Left kidney (tissue), 2 donors: ENCODE measurements around the gene FAM184B. TPM values are rescaled to one million over a fixed set of nuclear protein-coding genes. Genes with fewer than 3 reads are reported as not detected.
A peak's percentile ranks its signal among the peaks of the same experiment; 100 is the strongest.
"Not testable (repeated sequence)": the region's sequence is repeated elsewhere in the genome, so short reads cannot be mapped to it uniquely, and the experiment has no call there.

Source experiments
- DNase-seq: peaks from one replicate; pipeline ENCODE4 v3.0.0-alpha.2; 2013
- polyA plus RNA-seq: library from polyadenylated mRNA; unstranded; fragments of 120-200 nt; gene quantifications from one replicate; pipeline ENCODE4 v1.2.1, GENCODE V29; 2013; ENCODE audit not compliant: insufficient read length

FAM184B gene
- polyA plus RNA-seq, 1 donor: 0.85 TPM

DNA sequence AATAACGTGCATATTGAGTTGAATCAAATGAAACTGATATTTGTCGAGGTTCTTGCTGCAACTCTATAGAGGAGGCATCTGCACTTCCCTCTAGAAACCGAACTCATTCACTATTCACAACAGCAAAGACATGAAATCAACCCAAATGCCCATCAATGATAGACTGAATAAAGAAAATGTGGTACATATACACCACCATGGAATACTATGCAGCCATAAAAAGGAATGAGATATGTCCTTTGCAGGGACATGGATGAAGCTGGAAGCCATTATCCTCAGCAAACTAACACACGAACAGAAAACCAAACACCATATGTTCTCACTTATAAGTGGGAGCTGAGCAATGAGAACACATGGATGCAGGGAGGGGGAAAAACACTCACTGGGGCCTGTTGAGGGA is 96.8 kb downstream of the FAM184B start:
- not testable (repeated sequence) for DNase-seq

DNA sequence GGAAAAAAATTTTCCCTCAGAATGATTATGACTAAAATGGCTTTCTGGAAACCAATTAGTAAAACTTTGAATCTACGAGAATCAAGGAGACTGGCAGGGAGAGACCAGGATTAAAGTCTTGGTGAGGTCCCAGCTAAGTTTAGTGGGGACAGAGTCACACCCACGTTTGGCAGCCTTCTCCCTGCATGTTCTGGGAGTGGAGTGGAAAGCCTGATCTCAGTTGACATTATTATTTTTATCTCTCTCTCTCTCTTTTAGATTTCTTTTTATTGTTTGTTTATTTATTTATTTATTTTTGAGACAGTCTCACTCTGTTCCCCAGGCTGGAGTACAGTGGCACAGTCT is 99.2 kb downstream of the FAM184B start:
- DNase-seq: no peak

DNA sequence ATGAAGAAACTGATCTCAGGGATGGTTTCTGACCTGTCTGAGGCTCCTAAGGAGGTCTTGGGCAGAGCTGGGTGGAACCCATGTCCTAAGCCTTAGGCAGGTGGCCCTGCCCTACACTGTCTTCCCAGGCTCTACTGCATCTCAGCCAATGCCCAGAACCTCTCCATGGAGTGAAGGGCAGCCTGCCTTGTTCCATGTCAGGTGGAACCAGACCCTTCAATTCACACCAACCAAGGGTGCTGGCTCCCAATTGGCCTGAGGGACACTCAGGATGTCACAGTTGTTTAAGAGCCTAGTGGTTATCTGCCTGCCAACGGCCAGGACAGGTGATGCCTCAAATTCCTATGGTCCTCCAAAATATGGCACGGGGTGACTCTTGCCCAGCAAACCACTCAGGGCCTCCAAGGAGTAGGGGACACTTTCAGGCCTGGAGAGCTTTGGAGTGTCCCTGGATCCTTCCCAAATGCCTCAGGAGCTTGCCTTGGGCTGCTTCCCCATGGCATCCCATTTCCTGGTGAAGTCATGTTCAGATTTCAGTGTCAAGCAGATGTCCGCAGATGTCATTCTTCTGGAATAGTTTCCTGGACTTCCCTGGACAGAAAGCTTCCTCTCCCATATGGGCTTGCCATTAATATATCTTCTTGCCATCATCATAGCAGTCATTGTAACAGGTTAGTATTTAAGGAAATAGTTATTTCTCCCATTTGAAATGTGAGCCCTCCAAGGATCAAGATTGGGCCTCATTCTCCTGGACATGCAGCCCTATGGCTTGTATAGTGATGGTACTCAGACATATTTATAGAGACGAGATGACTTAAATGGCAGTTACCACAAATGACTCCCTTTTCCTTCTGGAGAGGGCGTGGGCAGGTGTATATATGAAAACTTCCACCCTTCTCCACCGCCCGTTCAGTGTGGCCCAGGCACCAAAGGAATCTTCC is 99.9 kb downstream of the FAM184B start:
- DNase-seq: no peak

DNA sequence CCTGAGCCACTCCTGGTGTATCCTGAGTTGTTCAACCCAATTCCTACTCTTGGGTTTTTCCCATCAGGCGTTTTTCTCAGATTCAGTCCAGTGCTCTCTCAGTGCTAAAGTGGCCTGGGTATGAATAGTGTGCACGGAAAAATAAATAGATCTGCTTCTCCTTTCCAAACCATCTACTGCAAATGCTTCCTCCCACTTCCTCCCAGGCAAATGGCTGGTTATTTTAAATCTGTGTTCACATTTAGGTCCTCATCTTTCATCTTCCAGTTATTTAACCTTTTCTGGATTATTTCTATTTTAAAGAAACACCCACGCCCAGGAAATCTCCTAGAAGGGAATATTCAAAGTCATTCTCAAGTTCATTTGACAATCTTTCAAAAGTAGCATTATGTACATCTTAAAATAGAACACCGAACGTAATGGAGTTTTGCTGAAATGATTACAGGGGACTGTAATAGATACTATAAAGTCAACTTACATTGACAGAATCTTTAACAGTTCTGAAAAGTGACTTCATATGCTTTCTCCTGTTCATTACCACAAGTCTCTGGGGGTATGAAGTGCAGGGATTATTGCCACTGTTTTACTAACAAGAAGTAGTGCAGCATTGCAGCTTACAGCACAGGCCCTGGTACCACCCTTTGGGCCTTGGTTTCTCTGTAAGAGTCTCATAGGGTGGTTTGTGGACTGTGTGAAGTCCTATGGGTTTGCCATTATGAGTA is 100.7 kb downstream of the FAM184B start:
- DNase-seq: no peak

DNA sequence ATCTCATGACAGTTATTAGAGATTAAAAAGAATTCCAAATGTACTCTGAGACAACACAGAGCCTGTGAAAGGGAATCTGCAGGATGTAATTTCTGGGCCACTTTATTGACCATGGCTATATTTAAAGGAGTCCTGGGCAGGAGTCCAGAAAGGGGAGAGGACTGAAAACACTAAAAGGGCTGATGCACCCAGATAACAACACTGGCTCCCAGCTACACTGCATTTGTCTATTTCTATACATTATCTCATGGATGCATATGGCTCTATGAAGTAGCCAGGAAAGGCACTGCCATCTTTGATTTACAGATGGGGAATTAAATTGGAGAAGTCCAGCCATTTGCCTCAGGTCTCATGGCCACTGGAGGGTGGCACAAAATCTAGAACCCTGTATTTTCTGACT is 111.0 kb downstream of the FAM184B start:
- DNase-seq: no peak

DNA sequence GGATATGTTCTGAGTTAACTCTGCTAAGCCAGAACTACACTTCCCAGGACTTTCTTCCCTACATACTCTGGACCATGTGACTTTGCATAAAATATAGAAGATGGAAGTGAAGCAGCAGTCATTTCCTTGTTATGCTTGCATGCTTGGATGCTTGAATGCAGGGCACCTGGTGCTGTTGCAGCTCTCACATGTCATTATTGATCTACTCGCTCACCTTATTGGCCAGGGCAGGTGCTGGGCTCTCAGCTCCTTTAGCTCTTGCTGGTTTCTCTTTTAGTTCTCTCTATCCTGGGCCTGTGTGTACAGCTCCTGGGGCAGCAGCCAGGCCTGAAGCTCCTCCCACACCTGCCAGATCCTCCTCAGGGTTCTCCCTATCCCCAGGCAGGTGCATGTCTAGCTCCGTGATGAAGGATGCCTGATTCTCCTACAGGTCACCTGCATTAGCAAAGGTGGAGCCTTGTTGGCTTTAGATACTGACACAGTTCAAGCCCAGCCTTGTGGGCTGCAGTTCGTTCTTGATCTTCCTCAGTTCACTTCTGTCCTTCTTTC is 113.7 kb downstream of the FAM184B start:
- DNase-seq: no peak

DNA sequence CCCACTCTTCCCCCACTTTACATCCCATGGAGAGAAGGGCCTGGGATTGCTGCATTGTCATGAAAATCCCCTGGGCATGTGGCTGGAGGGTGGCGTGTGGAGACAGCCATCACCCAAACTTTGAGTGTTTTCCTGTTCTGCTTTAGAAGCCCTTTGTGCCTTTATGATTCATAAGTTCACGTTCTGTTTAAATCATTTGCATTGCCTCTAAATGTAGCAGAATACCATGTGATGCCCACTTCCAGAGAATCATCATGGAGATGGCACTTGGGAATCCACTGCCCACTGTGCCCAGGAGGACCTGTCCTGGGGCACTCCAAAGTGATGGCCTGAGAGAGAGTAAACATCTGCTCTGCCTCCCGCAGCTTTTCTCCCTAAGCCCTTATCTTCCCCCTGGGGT is 114.2 kb downstream of the FAM184B start:
- no peak for DNase-seq

DNA sequence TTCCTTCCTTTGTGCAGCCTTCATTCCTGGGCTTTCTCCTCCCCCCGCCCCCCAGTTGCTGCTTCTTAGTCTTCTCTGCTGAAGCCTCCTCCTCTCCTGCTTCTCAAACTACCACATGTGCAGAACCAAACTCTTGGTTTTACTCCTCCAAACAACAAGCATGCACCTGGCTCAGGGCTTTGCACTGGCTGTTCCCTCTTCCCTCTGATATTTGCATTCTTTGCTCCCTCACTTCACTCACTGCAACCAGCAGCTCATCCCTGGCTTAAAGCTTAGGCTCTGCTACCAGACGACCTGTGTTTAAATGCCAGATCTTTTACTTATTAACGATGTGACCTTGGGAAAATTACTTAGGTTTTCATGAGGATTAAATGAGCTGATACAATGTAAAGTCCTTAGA is 115.6 kb downstream of the FAM184B start:
- DNase-seq: no peak

DNA sequence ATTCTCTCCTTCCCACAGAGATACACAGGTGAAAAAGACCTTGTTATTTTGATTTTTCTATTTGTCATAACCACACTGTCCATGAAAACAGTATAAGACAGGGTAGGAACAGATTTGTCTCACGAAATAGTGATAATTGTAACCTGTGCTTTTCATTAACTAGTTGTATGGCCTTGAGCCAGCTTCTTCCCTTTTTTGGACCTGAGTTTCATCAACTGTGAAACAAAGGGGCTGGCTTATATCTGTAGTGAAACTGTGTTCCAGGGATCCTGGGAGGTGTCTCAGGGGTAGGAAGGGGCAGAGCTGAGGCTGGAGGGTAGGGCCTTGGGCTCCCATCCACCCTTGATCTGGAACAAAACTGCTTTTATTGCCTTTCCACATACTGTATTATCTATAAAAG is 116.1 kb downstream of the FAM184B start:
- DNase-seq: no peak

DNA sequence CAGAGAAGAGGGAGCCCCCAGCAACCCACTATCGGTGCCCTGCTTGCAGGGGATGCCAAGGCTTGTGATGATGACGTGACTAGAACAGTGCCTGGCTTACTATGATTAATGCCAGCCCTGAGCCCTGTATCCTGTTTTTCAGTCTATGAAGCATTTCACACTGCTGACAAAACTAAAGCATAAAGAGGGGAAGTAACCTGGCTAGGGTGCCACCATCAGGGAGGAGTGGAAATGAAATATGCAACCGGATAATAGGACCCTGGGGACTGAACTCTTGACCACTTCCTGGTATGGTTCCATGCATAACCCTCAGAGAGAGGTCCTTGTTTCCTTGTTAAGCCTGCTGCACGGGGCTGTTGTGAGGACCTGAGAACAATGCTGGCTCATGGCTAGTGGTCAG is 116.7 kb downstream of the FAM184B start:
- DNase-seq: no peak

DNA sequence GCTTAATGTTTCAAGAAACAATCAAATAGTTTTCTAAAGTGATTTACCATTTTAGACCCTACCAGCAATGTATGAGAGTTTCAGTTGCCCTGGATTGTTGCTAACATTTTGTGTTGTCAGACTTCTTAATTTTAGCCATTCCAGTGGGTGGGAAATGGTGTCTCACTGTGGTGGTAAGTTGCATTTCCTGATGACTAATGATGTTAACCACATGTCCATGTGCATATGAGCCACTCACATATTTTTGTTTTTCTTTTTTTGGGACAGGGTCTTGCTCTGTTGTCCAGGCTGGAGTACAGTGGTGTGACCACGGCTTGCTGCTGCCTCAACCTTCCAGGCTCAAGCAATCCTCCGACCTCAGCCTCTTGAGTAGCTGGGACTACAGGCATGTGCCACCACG is 118.7 kb downstream of the FAM184B start:
- no peak for DNase-seq

DNA sequence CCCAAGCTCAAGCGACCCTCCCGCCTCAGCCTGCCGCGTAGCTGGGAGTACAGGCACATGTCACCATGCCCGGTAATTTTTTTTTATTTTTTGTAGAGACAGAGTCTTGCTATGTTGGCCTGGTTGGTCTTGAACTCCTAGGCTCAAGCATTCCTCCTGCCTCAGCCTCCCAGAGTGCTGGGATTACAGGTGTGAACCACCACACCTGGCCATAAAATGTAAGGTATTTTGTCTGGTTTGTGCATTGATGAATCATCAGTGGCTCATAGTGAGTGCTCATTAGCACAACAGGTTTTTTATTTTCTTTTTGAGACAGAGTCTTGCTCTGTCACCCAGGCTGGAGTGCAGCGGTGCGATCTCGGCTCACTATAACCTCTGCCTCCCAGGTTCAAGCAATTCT is 122.2 kb downstream of the FAM184B start:
- DNase-seq: not testable (repeated sequence)

DNA sequence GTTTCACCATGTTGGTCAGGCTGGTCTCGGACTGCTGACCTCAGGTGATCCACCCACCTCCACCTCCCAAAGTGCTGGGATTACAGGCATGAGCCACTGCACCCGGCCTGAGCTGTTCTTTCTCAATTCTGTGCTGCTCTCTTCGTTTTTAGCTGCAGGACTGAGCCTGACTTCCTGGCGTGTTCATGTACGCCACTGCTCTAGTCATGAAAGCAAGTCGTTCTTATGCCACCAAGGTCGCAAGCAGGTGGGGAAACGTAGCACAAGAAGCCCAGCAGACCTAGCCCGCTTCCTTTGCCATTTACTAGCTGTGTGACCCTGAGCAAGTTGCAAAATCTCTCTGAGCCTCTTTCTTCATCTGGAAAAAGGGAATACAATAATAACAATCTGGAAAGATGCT is 123.6 kb downstream of the FAM184B start:
- DNase-seq: no peak

DNA sequence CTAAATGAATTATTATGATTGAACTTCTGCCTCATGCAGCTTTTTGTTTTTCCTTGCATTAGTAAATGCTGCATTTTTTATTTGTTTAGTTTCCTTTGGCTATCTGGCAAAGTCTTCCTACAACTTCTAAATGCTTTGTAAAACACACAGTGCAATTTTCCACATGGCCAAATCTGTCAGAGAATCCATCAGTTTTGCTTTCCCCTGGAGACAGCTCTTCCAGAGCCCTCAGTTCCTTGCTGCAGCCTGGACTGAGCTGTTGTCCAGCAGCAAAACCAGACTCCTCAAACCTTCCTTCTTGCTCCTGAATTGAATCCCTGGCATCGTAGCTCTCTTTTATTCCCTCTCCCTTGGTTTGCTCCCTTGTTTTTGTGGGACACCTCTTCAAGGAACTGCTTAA is 124.3 kb downstream of the FAM184B start:
- no peak for DNase-seq

DNA sequence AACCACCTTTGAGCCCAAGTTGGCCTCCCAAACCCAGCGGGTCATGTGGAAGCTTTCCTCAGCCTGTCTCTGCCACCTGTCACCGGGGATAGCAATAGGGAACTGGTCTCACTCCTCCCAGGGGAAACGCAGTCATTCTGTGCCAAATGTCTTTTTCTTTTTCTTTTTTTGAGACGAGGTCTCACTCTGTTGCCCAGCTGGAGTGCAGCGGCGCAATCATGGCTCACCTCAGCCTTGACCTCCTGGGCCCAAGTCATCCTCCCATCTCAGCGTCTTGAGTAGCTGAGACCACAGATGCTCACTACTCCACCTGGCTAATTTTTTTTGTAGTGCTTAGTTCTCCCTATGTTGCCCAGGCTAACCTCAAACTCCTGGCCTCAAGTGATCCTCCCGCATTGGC is 126.7 kb downstream of the FAM184B start:
- DNase-seq: no peak

DNA sequence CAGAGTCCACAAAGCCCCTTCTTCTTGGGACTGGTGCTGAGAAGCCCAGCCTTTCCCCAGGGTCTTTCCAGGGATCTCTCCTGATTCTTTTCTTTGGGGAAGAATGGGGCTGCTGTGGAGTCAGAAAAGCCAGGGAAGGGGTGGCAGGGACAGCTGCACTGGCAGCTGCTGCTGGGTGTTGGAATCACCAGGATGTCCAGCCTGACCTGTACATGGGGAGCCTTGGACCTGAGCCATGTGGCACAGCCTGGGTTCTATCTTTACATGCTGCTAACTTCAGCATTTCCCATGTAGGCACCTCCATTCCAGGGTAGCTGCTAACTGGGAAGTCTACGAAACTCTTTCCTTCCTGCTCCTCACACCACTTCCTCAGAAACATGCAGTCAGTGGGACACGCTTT is 131.0 kb downstream of the FAM184B start:
- no peak for DNase-seq

DNA sequence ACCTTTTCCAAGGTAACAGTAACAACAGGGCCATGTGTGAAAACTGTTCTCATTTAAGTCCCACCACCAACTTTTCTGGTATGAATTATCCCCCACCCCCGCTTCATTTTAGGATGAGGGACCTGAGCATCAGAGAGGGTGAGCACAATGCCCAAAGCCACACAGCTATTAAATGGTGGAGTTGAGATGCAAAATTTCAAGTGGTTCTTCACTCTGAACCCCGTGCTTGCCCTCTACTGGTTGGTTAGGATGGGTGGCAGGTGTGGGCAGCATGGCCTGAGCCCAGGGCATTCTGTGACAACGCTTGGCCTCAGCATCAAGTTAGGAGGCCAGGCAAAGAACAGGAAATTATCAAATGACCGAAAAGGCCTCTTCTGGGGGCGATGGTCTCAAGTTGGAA is 133.5 kb downstream of the FAM184B start:
- no peak for DNase-seq

DNA sequence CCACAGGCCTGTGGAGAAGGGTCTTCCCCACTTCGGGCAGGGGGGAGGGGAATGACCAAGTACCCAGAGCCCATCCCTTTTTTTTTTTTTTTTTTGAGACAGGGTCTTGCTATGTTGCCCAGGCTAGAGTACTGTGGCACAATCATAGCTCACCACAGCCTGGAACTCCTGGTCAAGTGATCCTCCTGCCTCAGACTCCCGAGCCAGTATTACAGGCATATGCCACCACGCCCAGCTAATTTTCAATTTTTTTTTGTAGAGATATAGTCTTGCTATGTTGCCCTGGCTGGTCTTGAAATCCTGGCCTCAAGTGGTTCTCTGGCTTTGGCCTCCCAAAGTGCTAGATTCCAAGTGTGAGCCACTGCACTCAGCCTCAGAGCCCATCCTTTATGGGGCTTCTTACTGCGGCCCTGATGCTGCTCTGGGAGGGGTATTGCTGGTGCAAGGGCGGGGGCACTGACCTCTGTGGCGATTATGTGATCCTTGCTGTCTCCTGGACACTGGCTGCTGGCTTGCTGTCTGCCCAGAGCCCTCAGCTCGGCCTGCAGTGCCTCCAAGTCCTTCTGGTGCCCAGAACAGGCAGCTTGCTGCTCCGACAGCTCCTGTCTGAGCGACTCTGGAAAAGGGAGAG is 134.1 kb downstream of the FAM184B start:
- DNase-seq: no peak

DNA sequence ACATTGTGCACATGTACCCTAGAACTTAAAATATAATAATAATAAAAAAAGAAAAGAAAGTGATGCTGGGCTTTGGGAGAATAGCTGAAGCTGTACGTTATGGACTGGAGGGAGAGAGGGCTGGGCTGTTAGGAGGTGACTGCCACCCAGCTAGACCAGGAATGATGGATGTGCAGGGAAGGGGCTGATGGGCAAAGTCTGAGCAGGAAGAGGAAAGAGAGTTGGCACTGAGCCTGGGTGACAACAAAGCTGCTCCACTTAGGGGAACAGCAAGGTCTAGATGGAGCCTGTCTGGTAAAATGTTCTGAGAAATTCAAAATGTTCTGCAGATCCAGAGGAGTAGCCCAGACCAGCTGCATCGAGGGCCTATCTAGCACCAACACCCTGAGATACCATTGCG is 134.7 kb downstream of the FAM184B start:
- no peak for DNase-seq

DNA sequence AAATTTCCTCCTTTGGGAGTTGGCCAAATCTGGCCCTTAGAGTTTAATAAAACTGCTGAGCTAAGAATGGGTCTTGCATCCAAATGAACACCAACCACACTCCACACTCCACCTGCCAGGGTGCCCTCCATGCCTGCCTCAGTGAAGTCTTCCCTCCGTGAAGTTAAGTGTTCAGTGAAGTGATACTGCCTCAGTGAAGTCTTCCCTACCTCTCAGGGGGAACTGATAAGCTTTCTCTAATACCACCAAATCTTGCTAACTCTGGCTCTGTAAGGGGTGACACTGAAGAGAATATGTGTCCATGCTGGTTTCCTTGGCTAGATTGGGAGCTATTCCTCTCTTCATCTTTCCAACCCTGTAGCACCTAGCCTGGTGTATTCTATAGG is 139.0 kb downstream of the FAM184B start:
- no peak for DNase-seq

DNA sequence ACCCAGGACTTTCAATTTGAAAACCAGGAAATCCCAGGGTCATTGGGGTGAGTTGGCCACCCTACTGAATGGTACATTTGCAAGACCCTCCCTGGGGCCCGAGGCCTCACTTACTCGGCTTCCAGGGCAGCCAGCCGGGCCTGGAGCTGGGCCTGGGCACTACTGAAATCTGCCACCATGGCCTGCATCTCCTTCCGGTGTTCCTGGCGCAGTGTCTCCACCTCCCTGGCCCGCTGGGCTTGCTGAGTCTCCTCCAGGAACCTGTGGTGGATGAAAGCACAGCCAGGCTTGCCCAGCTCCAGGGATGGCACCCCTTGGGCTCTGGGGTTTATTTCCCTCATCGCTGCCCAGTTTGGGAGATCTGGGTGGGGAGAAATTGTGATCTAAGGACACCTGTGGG is 142.3 kb downstream of the FAM184B start:
- no peak for DNase-seq

DNA sequence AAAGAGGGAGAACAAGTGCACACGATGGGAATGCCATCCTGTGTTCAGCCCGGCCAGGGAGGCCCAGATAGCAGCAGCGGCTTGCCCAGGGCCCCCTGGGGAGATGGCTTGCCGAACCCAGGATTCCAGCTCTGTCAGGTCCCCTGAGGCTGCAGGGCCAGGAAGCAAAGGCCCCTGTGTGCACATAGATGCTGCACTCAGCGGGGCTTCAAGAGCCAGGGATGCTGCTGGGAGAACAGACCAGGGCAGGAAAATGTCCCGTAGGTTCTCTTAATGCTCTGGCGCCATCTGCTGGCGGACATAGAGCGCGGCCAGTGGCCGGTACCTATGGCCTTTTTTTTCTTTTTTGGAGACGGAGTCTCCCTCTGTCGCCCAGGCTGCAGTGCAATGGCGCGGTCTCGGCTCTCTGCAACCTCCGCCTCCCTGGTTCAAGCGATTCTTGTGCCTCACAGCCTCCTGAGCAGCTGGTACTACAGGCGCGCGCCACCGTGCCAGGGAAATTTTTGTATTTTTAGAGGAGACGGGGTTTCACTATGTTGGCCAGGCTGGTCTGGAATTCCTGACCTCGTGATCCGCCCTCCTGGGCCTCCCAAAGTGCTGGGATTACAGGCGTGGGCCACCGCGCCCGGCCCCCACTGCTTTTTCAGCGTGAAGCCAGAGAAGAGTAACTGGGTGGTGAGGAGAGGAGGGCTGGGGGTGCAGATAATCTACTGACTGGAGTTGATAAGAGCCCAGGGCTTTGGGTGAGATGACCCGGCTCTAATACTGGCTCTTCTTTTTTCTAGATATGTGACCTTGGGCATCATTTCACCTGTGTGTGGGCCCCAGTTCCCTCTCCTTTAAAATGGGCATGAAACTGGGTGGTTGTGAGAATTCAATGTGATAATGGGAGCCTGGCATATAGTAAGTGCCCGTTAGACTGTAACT is 144.5 kb downstream of the FAM184B start:
- DNase-seq: peak; percentile 49
